OCI-LY1 (cell line): ENCODE results near the gene CXCR5.

Source experiments
- H2AFZ ChIP-seq: fragments of 200-600 bp; sonication (generic), shearing (Covaris generic); 2 replicates; pipeline ENCODE4 v1.6.0; 2014; ENCODE audit warnings: antibody characterized with exemption, mild to moderate bottlenecking, low read length
- H3F3A ChIP-seq: fragments of 200-600 bp; sonication (generic), shearing (Covaris generic); 2 replicates; pipeline ENCODE4 v1.6.0; 2014; ENCODE audit warnings: mild to moderate bottlenecking, antibody characterized with exemption, low read length, moderate library complexity; ENCODE audit not compliant: insufficient read depth
- H3K27ac ChIP-seq: fragments of 200-600 bp; sonication (generic); 2 replicates; pipeline ENCODE4 v1.5.1; 2014; ENCODE audit warnings: low read length, mixed run types, mild to moderate bottlenecking, low read depth; ENCODE audit not compliant: poor library complexity, severe bottlenecking
- H3K27me3 ChIP-seq: fragments of 200-600 bp; sonication (generic); 2 replicates; pipeline ENCODE4 v1.6.0; 2014; ENCODE audit warnings: antibody characterized with exemption, mild to moderate bottlenecking, low read length, moderate library complexity; ENCODE audit not compliant: insufficient read depth
- H3K36me3 ChIP-seq: fragments of 200-600 bp; sonication (generic); 2 replicates; pipeline ENCODE4 v1.6.1; 2014; ENCODE audit warnings: mild to moderate bottlenecking, antibody characterized with exemption, low read length, moderate library complexity, mixed read lengths; ENCODE audit not compliant: insufficient read depth
- H3K4me1 ChIP-seq: fragments of 200-600 bp; sonication (generic); 2 replicates; pipeline ENCODE4 v1.5.1; 2014; ENCODE audit warnings: mild to moderate bottlenecking, low read length, moderate library complexity; ENCODE audit not compliant: insufficient read depth, severe bottlenecking
- H3K4me2 ChIP-seq: fragments of 200-600 bp; sonication (generic), shearing (Covaris generic); 2 replicates; pipeline ENCODE4 v1.6.1; 2014; ENCODE audit warnings: low read length
- H3K4me3 ChIP-seq: fragments of 200-600 bp; sonication (generic); 2 replicates; pipeline ENCODE4 v1.5.1; 2014; ENCODE audit warnings: low read length, low read depth, mild to moderate bottlenecking, mixed read lengths; ENCODE audit not compliant: poor library complexity, severe bottlenecking
- H3K79me2 ChIP-seq: fragments of 200-600 bp; shearing (Covaris generic); 2 replicates; pipeline ENCODE4 v1.6.1; 2016; ENCODE audit warnings: mixed run types, low read length, mixed read lengths; ENCODE audit not compliant: insufficient read depth
- H3K9ac ChIP-seq: fragments of 200-600 bp; sonication (generic), shearing (Covaris generic); 2 replicates; pipeline ENCODE4 v1.6.1; 2014; ENCODE audit warnings: mild to moderate bottlenecking, low read length, mixed read lengths
- H3K9me2 ChIP-seq: fragments of 200-600 bp; sonication (generic), shearing (Covaris generic); 2 replicates; pipeline ENCODE4 v1.6.1; 2014; ENCODE audit warnings: low read depth, mild to moderate bottlenecking, low read length, mixed read lengths
- H3K9me3 ChIP-seq: fragments of 200-600 bp; shearing (Covaris generic); 2 replicates; pipeline ENCODE4 v1.6.1; 2014; ENCODE audit warnings: low read length, mixed read lengths
- H4K20me1 ChIP-seq: fragments of 200-600 bp; sonication (generic), shearing (Covaris generic); 2 replicates; pipeline ENCODE4 v1.6.0; 2016; ENCODE audit warnings: mild to moderate bottlenecking, low read length; ENCODE audit not compliant: insufficient read depth
- CTCF ChIP-seq: fragments of 200-600 bp; sonication (generic), shearing (Covaris generic); IDR thresholded peaks from 2 replicates; pipeline ENCODE4 v1.5.1; 2017; ENCODE audit warnings: mild to moderate bottlenecking, antibody characterized with exemption, low read length, moderate library complexity, mixed read lengths
- EZH2 ChIP-seq: fragments of 200-600 bp; sonication (generic), shearing (Covaris generic); IDR thresholded peaks from 2 replicates; pipeline ENCODE4 v1.8.0; 2017; ENCODE audit warnings: borderline replicate concordance, mixed run types, mild to moderate bottlenecking, antibody characterized with exemption, low read length, moderate library complexity, mixed read lengths

CXCR5 gene

DNA sequence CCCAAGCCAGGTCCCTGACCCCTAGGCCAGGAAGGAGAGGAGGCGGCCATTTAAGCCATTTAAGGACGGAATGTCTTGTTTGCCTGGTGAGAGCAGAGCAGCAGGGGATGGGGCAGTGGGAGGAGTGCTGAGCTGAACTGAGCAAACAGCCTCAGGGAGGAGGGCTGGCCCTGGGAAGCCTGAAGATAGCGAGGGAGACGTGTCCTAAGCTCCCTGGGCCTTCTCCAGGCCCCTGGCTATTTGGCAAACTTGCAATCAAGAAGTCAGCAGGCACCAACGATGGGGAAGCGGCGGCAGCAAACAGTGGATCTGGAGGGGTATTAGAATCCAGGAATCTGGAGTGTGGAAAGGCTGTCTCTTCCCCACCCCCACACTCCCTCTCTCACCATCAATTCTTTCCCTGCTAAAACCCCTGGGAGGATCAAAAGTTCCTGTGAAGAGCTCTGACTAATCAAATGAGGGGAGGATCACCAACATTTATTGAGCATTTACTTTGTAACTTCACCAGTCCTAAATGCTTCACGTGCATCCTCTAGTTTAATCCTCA lies 33.2 kb downstream of the CXCR5 start:
- H3K9me2 ChIP-seq, result no peaks in the 10 kb centered on the region
- no peak for TF ChIP-seq EZH2
- TF ChIP-seq CTCF, result no peak
- H4K20me1 ChIP-seq, result no peaks in the 10 kb centered on the region
- H3K4me1 ChIP-seq, result peaks cover 37% of the 10 kb centered on the region
- no peaks in the 10 kb centered on the region for H3F3A ChIP-seq
- no peak overlapping the region for H3K9ac ChIP-seq
- H3K9me3 ChIP-seq, result no peaks in the 10 kb centered on the region
- no peak overlapping the region for H3K4me3 ChIP-seq
- no peaks in the 10 kb centered on the region for H3K36me3 ChIP-seq
- H2AFZ ChIP-seq, result no peak overlapping the region
- H3K4me2 ChIP-seq, result no peak overlapping the region
- H3K79me2 ChIP-seq, result no peaks in the 10 kb centered on the region
- no peaks in the 10 kb centered on the region for H3K27me3 ChIP-seq
- H3K27ac ChIP-seq, result no peak overlapping the region

- no peak overlapping the region for H3K9ac ChIP-seq
- H2AFZ ChIP-seq, result no peak overlapping the region
- no peaks in the 10 kb centered on the region for H3K9me2 ChIP-seq
- no peaks in the 10 kb centered on the region for H3F3A ChIP-seq
- no peaks in the 10 kb centered on the region for H3K79me2 ChIP-seq
- H4K20me1 ChIP-seq, result no peaks in the 10 kb centered on the region
- no peak overlapping the region for H3K4me3 ChIP-seq
- no peaks in the 10 kb centered on the region for H3K36me3 ChIP-seq
- no peak overlapping the region for H3K27ac ChIP-seq
- H3K4me2 ChIP-seq, result no peak overlapping the region
- TF ChIP-seq CTCF (no peak), EZH2 (no peak)
- no peaks in the 10 kb centered on the region for H3K9me3 ChIP-seq
- H3K27me3 ChIP-seq, result no peaks in the 10 kb centered on the region
- H3K4me1 ChIP-seq, result peaks cover 30% of the 10 kb centered on the region
Measured at GRCh38 chr11:118917481-118918127, 33.9 kb downstream of the CXCR5 start.

DNA sequence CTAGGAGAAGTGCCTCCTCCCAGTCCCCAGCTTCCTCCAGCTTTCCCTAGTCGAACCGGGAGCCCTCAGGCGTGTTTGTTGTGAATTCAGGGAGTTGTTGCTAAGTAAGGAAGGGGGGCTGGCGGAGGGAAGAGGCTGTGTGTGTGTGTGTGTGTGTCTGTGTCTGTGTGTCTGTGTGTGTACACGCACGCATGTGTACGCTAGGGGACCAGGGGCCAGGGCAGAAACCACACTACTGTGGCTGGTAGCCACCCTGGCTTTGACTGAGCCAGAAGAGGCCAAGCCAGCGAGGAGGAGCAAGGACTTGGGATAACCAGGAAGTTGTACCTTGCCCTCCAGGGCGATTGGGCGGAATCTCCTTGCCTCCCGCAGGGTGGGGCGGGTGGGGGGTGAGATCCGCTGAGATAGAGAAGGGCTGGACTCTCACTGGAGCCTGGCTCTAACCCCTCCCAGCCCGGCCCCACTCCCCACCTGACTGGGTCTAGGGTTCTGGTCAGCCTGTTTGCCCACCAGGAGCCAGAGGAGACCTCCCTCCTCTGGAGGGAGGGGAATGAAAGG lies 34.5 kb downstream of the CXCR5 start:
- no peaks in the 10 kb centered on the region for H3F3A ChIP-seq
- no peaks in the 10 kb centered on the region for H3K79me2 ChIP-seq
- no peak for TF ChIP-seq EZH2
- no peak overlapping the region for H3K4me3 ChIP-seq
- no peak overlapping the region for H2AFZ ChIP-seq
- H3K36me3 ChIP-seq, result no peaks in the 10 kb centered on the region
- no peaks in the 10 kb centered on the region for H4K20me1 ChIP-seq
- H3K9ac ChIP-seq, result no peak overlapping the region
- no peak overlapping the region for H3K4me2 ChIP-seq
- H3K9me3 ChIP-seq, result no peaks in the 10 kb centered on the region
- no peak overlapping the region for H3K27ac ChIP-seq
- no peaks in the 10 kb centered on the region for H3K9me2 ChIP-seq
- H3K4me1 ChIP-seq, result peaks cover 24% of the 10 kb centered on the region
- H3K27me3 ChIP-seq, result no peaks in the 10 kb centered on the region
